Spleen (tissue), 13 donors: ENCODE measurements around the gene PRKG1. TPM values are rescaled to one million over a fixed set of nuclear protein-coding genes. Genes with fewer than 3 reads are reported as not detected.

Experiments used
- DNase-seq: peaks from one replicate; pipeline ENCODE4 v3.0.0-alpha.2; 2020
- H3K27ac ChIP-seq, 8 donors: fragments of 200-600 bp; sonication (generic) in 7 of 8; 1 replicate in 4 of 8; 2 replicates in 4 of 8; pipeline versions ENCODE4 v1.5.0 to v1.8.0; 2016 to 2021; ENCODE audit warnings: inconsistent platforms in 4 of 8, mild to moderate bottlenecking in 4 of 8, moderate library complexity in 1 of 8
- H3K27me3 ChIP-seq, 7 donors: fragments of 200-600 bp; sonication (generic) in 6 of 7; replicated peaks in 1 of 7; 1 replicate in 4 of 7; 2 replicates in 3 of 7; pipeline versions ENCODE4 v1.5.0 to v1.8.0; 2016 to 2021; ENCODE audit warnings: inconsistent platforms in 3 of 7, mild to moderate bottlenecking in 1 of 7
- H3K36me3 ChIP-seq, 6 donors: fragments of 200-600 bp; sonication (generic) in 5 of 6; 1 replicate in 4 of 6; 2 replicates in 2 of 6; pipeline versions ENCODE4 v1.5.0 to v1.8.0; 2016 to 2021; ENCODE audit warnings: inconsistent platforms in 2 of 6
- H3K4me1 ChIP-seq, 6 donors: fragments of 200-600 bp; sonication (generic) in 5 of 6; 1 replicate in 3 of 6; 2 replicates in 3 of 6; pipeline versions ENCODE4 v1.5.0 to v1.8.0; 2016 to 2021; ENCODE audit warnings: inconsistent platforms in 3 of 6
- H3K4me3 ChIP-seq, 8 donors: fragments of 200-600 bp; sonication (generic) in 7 of 8; 1 replicate in 4 of 8; 2 replicates in 4 of 8; pipeline versions ENCODE4 v1.5.0 to v1.8.0; 2016 to 2021; ENCODE audit warnings: inconsistent platforms in 4 of 8, mild to moderate bottlenecking in 4 of 8, moderate library complexity in 2 of 8
- H3K9me3 ChIP-seq, 8 donors: fragments of 200-600 bp; sonication (generic) in 7 of 8; 1 replicate in 4 of 8; 2 replicates in 4 of 8; pipeline versions ENCODE4 v1.5.0 to v1.8.0; 2016 to 2021; ENCODE audit warnings: inconsistent platforms in 4 of 8
- CTCF ChIP-seq, 11 experiments: fragments of 200-600 bp in 7 of 11; fragments of 450-650 bp in 4 of 11; sonication (generic) in 4 of 11; IDR thresholded peaks in 8 of 11; conservative IDR thresholded peaks in 3 of 11; 1 replicate in 7 of 11; 2 replicates in 4 of 11; pipeline versions ENCODE4 v1.4.0 to v1.8.0; 2016 to 2021; ENCODE audit warnings: antibody characterized with exemption in 11 of 11, inconsistent platforms in 4 of 11, mild to moderate bottlenecking in 1 of 11
- POLR2A ChIP-seq, 3 donors: fragments of 450-650 bp; IDR thresholded peaks; one replicate each; pipeline ENCODE4 v1.5.1; 2017; ENCODE audit warnings: antibody characterized with exemption in 3 of 3, mild to moderate bottlenecking in 1 of 3
- POLR2AphosphoS5 ChIP-seq, 3 donors: sonication (generic); formaldehyde crosslinking; IDR thresholded peaks; one replicate each; pipeline ENCODE4 v1.5.1; 2017; ENCODE audit warnings: antibody characterized with exemption in 3 of 3
- whole genome bisulfite sequencing, 5 donors: extraction: QIAGEN DNeasy Blood & Tissue Kit in 3 of 5; methylation state at CpG; one replicate each; pipeline versions ENCODE4 v1.1.5 to v1.1.7; 2013 to 2018; 5-methylcytosine and 5-hydroxymethylcytosine counted together
- intact Hi-C: fragments of 100-400 bp; cut with DNase I; formaldehyde crosslinking; loops from one replicate; pipeline ENCODE4 v1.15.0; 2023; ENCODE audit warnings: low total_unique reads
- long read RNA-seq, 2 donors: transcript quantifications; one replicate each; lab custom pipeline, GENCODE V29; 2026
- polyA plus RNA-seq, 3 donors: library from polyadenylated mRNA; stranded (reverse); fragments of 200-250 nt; gene quantifications; one replicate each; pipeline ENCODE4 v1.2.1, GENCODE V29; 2013
- total RNA-seq, 7 donors: library from RNA; depleted of rRNA in 3 of 7; stranded (reverse); fragments of >200 nt in 3 of 7; fragmentation: NEBNext Ultra II Directional in 4 of 7; extraction: Animal tissue kit (Norgen Biotek cat#: 25700) in 4 of 7; gene quantifications; one replicate each; pipeline versions ENCODE4 v1.1.0 to v1.2.1, GENCODE V29; 2016 to 2021
- donor health status: healthy with polysubstance abuse.
- donor health status: DM: no; HTN: no; CAD: no; lungs with moderate emphysema.
- donor health status: DM: no; HTN: no; CAD: no.
- donor health status: Bipolar disorder and iron deficiency.
- donor health status: healthy.
- donor health status: DM: no; HTN: no; CAD: no.
- donor health status: DM: yes; HTN: yes; CAD: no.

The PRKG1 gene
- total RNA-seq (10 to 100 TPM in 1 of 7 donors, 1 to 10 TPM in 6; 6.1 to 10.5 (median 7.9) TPM), polyA plus RNA-seq (1 to 10 TPM in 1 of 3 donors, under 1 TPM in 2; 0.65 to 1.1 (median 0.86) TPM)
- long read RNA-seq, donor 1 = 0 reads
- long read RNA-seq, donor 2 = 0 reads

GRCh38 chr10:51074238-51075028, at the start of gene PRKG1:
Gene PRKG1 (plus strand): TSS chr10:51074487.
- peak; percentile 79 for DNase-seq
- Histone ChIP-seq H3K4me1 (peaks cover 0 to 28% (median 15%) of the 10 kb centered on the region in 6 donors), H3K9me3 (no peaks in the 10 kb centered on the region), H3K27me3 (peaks cover 0 to 63% (median 31%) of the 10 kb centered on the region in 7 donors), H3K4me3 (peak within 1 kb of the TSS; percentile 11 to 63 (median 44)), H3K27ac (peak within 1 kb of the TSS in 7 of 8 donors; percentile 44 to 75 (median 67)), H3K36me3 (no peaks in the 10 kb centered on the region)
- 1 to 4% (median 2%) methylated on average over 36 to 59 of the region's 59 CpGs for WGBS, 5 donors
- intact Hi-C loops = loop anchor here (5.0 kb wide), 1 partner anchor 1143 kb away; no protein-coding TSS in a partner anchor
- TF ChIP-seq CTCF (IDR thresholded peaks at IDR 0.05 in 8 of 11, conservative IDR thresholded peaks at IDR 0.05 in 3 of 11) (no peak), POLR2AphosphoS5 (IDR thresholded peaks at IDR 0.05) (peak in 2 of 3 donors; percentile 37 to 59)

- H3K36me3 ChIP-seq = no peaks in the 10 kb centered on the region
- intact Hi-C loops = no loop called here
- DNase-seq = no peak
- H3K27ac ChIP-seq = no peak overlapping the region
- TF ChIP-seq POLR2A (IDR thresholded peaks at IDR 0.05) (no peak), POLR2AphosphoS5 (IDR thresholded peaks at IDR 0.05) (no peak), CTCF (IDR thresholded peaks at IDR 0.05 in 8 of 11, conservative IDR thresholded peaks at IDR 0.05 in 3 of 11) (no peak)
- H3K4me3 ChIP-seq = no peak overlapping the region
- H3K27me3 ChIP-seq = no peaks in the 10 kb centered on the region
- no peaks in the 10 kb centered on the region for H3K4me1 ChIP-seq
- no peaks in the 10 kb centered on the region for H3K9me3 ChIP-seq
Measured at GRCh38 chr10:51028420-51028819, 45.9 kb upstream of the PRKG1 start.

- H3K4me1 ChIP-seq = no peaks in the 10 kb centered on the region
- H3K4me3 ChIP-seq = no peak overlapping the region
- no peaks in the 10 kb centered on the region for H3K9me3 ChIP-seq
- no peak for DNase-seq
- H3K27me3 ChIP-seq = no peaks in the 10 kb centered on the region
- 76 to 91% (median 82%) methylated on average over 2 of the region's 2 CpGs for WGBS, 5 donors
- no peaks in the 10 kb centered on the region for H3K36me3 ChIP-seq
- intact Hi-C loops = no loop called here
- no peak for TF ChIP-seq CTCF (IDR thresholded peaks at IDR 0.05 in 8 of 11, conservative IDR thresholded peaks at IDR 0.05 in 3 of 11)
- no peak for TF ChIP-seq POLR2A (IDR thresholded peaks at IDR 0.05)
- no peak for TF ChIP-seq POLR2AphosphoS5 (IDR thresholded peaks at IDR 0.05)
- no peak overlapping the region for H3K27ac ChIP-seq
Measured at GRCh38 chr10:51029172-51029641, 45.1 kb upstream of the PRKG1 start.

- no peaks in the 10 kb centered on the region for H3K9me3 ChIP-seq
- no peaks in the 10 kb centered on the region for H3K27me3 ChIP-seq
- no peaks in the 10 kb centered on the region for H3K4me1 ChIP-seq
- WGBS, 5 donors = 69 to 93% (median 85%) methylated on average over 2 of the region's 2 CpGs
- TF ChIP-seq CTCF (IDR thresholded peaks at IDR 0.05 in 8 of 11, conservative IDR thresholded peaks at IDR 0.05 in 3 of 11) = no peak
- no peak for TF ChIP-seq POLR2AphosphoS5 (IDR thresholded peaks at IDR 0.05)
- no peak for TF ChIP-seq POLR2A (IDR thresholded peaks at IDR 0.05)
- H3K36me3 ChIP-seq = no peaks in the 10 kb centered on the region
- DNase-seq = no peak
- intact Hi-C loops = no loop called here
- no peak overlapping the region for H3K4me3 ChIP-seq
- no peak overlapping the region for H3K27ac ChIP-seq
Measured at GRCh38 chr10:51030480-51030879, 43.8 kb upstream of the PRKG1 start.
